ENCODE results near the gene ATG7.

ATG7 gene

GRCh38 chr3:11291808-11292207 lies 19.6 kb downstream of the ATG7 start:
- no peaks in the 10 kb centered on the region for H3K27me3 Mint-ChIP-seq (ENCODE audit: low read depth)
- no peak for DNase-seq (ENCODE audit: low spot score)
- peak overlapping the region; percentile 69 for H3K4me3 Mint-ChIP-seq
- H3K4me1 Mint-ChIP-seq (ENCODE audit: low read depth), result peaks cover 54% of the 10 kb centered on the region
- H3K27ac Mint-ChIP-seq, result peak overlapping the region; percentile 96
- peaks cover 29% of the 10 kb centered on the region for H3K36me3 Mint-ChIP-seq (ENCODE audit: low read depth)
- no peaks in the 10 kb centered on the region for H3K9me3 Mint-ChIP-seq

- no peaks in the 10 kb centered on the region for H3K27me3 Mint-ChIP-seq (ENCODE audit: low read depth)
- H3K36me3 Mint-ChIP-seq (ENCODE audit: low read depth), result peaks cover 35% of the 10 kb centered on the region
- no peak overlapping the region for H3K27ac Mint-ChIP-seq
- peaks cover 22% of the 10 kb centered on the region for H3K4me1 Mint-ChIP-seq (ENCODE audit: low read depth)
- no peaks in the 10 kb centered on the region for H3K9me3 Mint-ChIP-seq
- no peak for DNase-seq (ENCODE audit: low spot score)
- H3K4me3 Mint-ChIP-seq, result no peak overlapping the region
Observed at GRCh38 chr3:11297126-11297525, 24.9 kb downstream of the ATG7 start.

GRCh38 chr3:11300970-11301369 lies 28.8 kb downstream of the ATG7 start:
- Mint-ChIP-seq H3K27ac (peak overlapping the region; percentile 77), H3K4me3 (peak overlapping the region; percentile 51), H3K9me3 (no peaks in the 10 kb centered on the region), H3K4me1 (ENCODE audit: low read depth) (peaks cover 30% of the 10 kb centered on the region), H3K36me3 (ENCODE audit: low read depth) (peaks cover 52% of the 10 kb centered on the region), H3K27me3 (ENCODE audit: low read depth) (no peaks in the 10 kb centered on the region)
- DNase-seq (ENCODE audit: low spot score), result peak; percentile 17

GRCh38 chr3:11302444-11302843 lies 30.2 kb downstream of the ATG7 start:
- no peaks in the 10 kb centered on the region for H3K9me3 Mint-ChIP-seq
- no peak overlapping the region for H3K4me3 Mint-ChIP-seq
- H3K27ac Mint-ChIP-seq, result no peak overlapping the region
- H3K4me1 Mint-ChIP-seq (ENCODE audit: low read depth), result peaks cover 39% of the 10 kb centered on the region
- peaks cover 56% of the 10 kb centered on the region for H3K36me3 Mint-ChIP-seq (ENCODE audit: low read depth)
- H3K27me3 Mint-ChIP-seq (ENCODE audit: low read depth), result no peaks in the 10 kb centered on the region
- DNase-seq (ENCODE audit: low spot score), result no peak

- Mint-ChIP-seq H3K36me3 (ENCODE audit: low read depth) (peaks cover 62% of the 10 kb centered on the region), H3K27me3 (ENCODE audit: low read depth) (no peaks in the 10 kb centered on the region), H3K27ac (no peak overlapping the region), H3K4me3 (no peak overlapping the region), H3K4me1 (ENCODE audit: low read depth) (peaks cover 44% of the 10 kb centered on the region), H3K9me3 (no peaks in the 10 kb centered on the region)
- DNase-seq (ENCODE audit: low spot score), result no peak
Observed at GRCh38 chr3:11304175-11304574, 32.0 kb downstream of the ATG7 start.

GRCh38 chr3:11305509-11305908 lies 33.3 kb downstream of the ATG7 start:
- H3K4me1 Mint-ChIP-seq (ENCODE audit: low read depth), result peaks cover 40% of the 10 kb centered on the region
- H3K27ac Mint-ChIP-seq, result no peak overlapping the region
- no peak for DNase-seq (ENCODE audit: low spot score)
- H3K27me3 Mint-ChIP-seq (ENCODE audit: low read depth), result no peaks in the 10 kb centered on the region
- no peak overlapping the region for H3K4me3 Mint-ChIP-seq
- peaks cover 60% of the 10 kb centered on the region for H3K36me3 Mint-ChIP-seq (ENCODE audit: low read depth)
- no peaks in the 10 kb centered on the region for H3K9me3 Mint-ChIP-seq

GRCh38 chr3:11306817-11307589 lies 34.8 kb downstream of the ATG7 start:
- H3K36me3 Mint-ChIP-seq (ENCODE audit: low read depth), result peaks cover 60% of the 10 kb centered on the region
- H3K4me1 Mint-ChIP-seq (ENCODE audit: low read depth), result peaks cover 30% of the 10 kb centered on the region
- DNase-seq (ENCODE audit: low spot score), result peak; percentile 41
- H3K27ac Mint-ChIP-seq, result peak overlapping the region; percentile 82
- H3K9me3 Mint-ChIP-seq, result no peaks in the 10 kb centered on the region
- H3K4me3 Mint-ChIP-seq, result peak overlapping the region; percentile 65
- no peaks in the 10 kb centered on the region for H3K27me3 Mint-ChIP-seq (ENCODE audit: low read depth)

GRCh38 chr3:11307830-11308432 lies 35.7 kb downstream of the ATG7 start:
- Mint-ChIP-seq H3K36me3 (ENCODE audit: low read depth) (peaks cover 58% of the 10 kb centered on the region), H3K9me3 (no peaks in the 10 kb centered on the region), H3K4me3 (no peak overlapping the region), H3K27ac (peak overlapping the region; percentile 8), H3K27me3 (ENCODE audit: low read depth) (no peaks in the 10 kb centered on the region), H3K4me1 (ENCODE audit: low read depth) (peaks cover 30% of the 10 kb centered on the region)
- no peak for DNase-seq (ENCODE audit: low spot score)

- Mint-ChIP-seq H3K27me3 (ENCODE audit: low read depth) (no peaks in the 10 kb centered on the region), H3K4me1 (ENCODE audit: low read depth) (peaks cover 25% of the 10 kb centered on the region), H3K36me3 (ENCODE audit: low read depth) (peaks cover 63% of the 10 kb centered on the region), H3K27ac (no peak overlapping the region), H3K4me3 (no peak overlapping the region), H3K9me3 (no peaks in the 10 kb centered on the region)
- DNase-seq (ENCODE audit: low spot score), result no peak
Observed at GRCh38 chr3:11310258-11310657, 38.1 kb downstream of the ATG7 start.

GRCh38 chr3:11312166-11312565 lies 40.0 kb downstream of the ATG7 start:
- H3K27ac Mint-ChIP-seq, result no peak overlapping the region

GRCh38 chr3:11317300-11317699 lies 45.1 kb downstream of the ATG7 start:
- Mint-ChIP-seq H3K36me3 (ENCODE audit: low read depth) (peaks cover 69% of the 10 kb centered on the region), H3K27me3 (ENCODE audit: low read depth) (no peaks in the 10 kb centered on the region), H3K4me1 (ENCODE audit: low read depth) (no peaks in the 10 kb centered on the region)

More at GRCh38 chr3:11312166-11312565, 40.0 kb downstream of the ATG7 start:
- no peak for DNase-seq (ENCODE audit: low spot score)
- no peaks in the 10 kb centered on the region for H3K27me3 Mint-ChIP-seq (ENCODE audit: low read depth)
- H3K36me3 Mint-ChIP-seq (ENCODE audit: low read depth), result peaks cover 66% of the 10 kb centered on the region
- peaks cover 8% of the 10 kb centered on the region for H3K4me1 Mint-ChIP-seq (ENCODE audit: low read depth)
- no peak overlapping the region for H3K4me3 Mint-ChIP-seq
- H3K9me3 Mint-ChIP-seq, result no peaks in the 10 kb centered on the region

GRCh38 chr3:11322931-11323330 lies 50.7 kb downstream of the ATG7 start:
- Mint-ChIP-seq H3K4me1 (ENCODE audit: low read depth) (peaks cover 2% of the 10 kb centered on the region), H3K36me3 (ENCODE audit: low read depth) (peaks cover 63% of the 10 kb centered on the region), H3K9me3 (no peaks in the 10 kb centered on the region), H3K27me3 (ENCODE audit: low read depth) (no peaks in the 10 kb centered on the region), H3K27ac (no peak overlapping the region), H3K4me3 (no peak overlapping the region)
- DNase-seq (ENCODE audit: low spot score), result no peak

More at GRCh38 chr3:11317300-11317699, 45.1 kb downstream of the ATG7 start:
- Mint-ChIP-seq H3K27ac (no peak overlapping the region), H3K9me3 (no peaks in the 10 kb centered on the region), H3K4me3 (no peak overlapping the region)
- no peak for DNase-seq (ENCODE audit: low spot score)

- peaks cover 55% of the 10 kb centered on the region for H3K36me3 Mint-ChIP-seq (ENCODE audit: low read depth)
- DNase-seq (ENCODE audit: low spot score), result no peak
- no peak overlapping the region for H3K4me3 Mint-ChIP-seq
- H3K4me1 Mint-ChIP-seq (ENCODE audit: low read depth), result peaks cover 2% of the 10 kb centered on the region
- H3K27me3 Mint-ChIP-seq (ENCODE audit: low read depth), result no peaks in the 10 kb centered on the region
- no peak overlapping the region for H3K27ac Mint-ChIP-seq
- H3K9me3 Mint-ChIP-seq, result no peaks in the 10 kb centered on the region
Observed at GRCh38 chr3:11323813-11324212, 51.6 kb downstream of the ATG7 start.

- no peaks in the 10 kb centered on the region for H3K27me3 Mint-ChIP-seq (ENCODE audit: low read depth)
- H3K4me3 Mint-ChIP-seq, result no peak overlapping the region
- peaks cover 33% of the 10 kb centered on the region for H3K36me3 Mint-ChIP-seq (ENCODE audit: low read depth)
- H3K9me3 Mint-ChIP-seq, result no peaks in the 10 kb centered on the region
- no peak for DNase-seq (ENCODE audit: low spot score)
- H3K27ac Mint-ChIP-seq, result no peak overlapping the region
- peaks cover 12% of the 10 kb centered on the region for H3K4me1 Mint-ChIP-seq (ENCODE audit: low read depth)
Observed at GRCh38 chr3:11327619-11328018, 55.4 kb downstream of the ATG7 start.
